ENCODE measurements around the gene SUOX.
"Not testable (repeated sequence)": the region's sequence is repeated elsewhere in the genome, so short reads cannot be mapped to it uniquely, and the experiment has no call there.

SUOX gene

GRCh38 chr12:56028511-56029165 lies 31.6 kb downstream of the SUOX start:
- DNase-seq, result no peak

DNA sequence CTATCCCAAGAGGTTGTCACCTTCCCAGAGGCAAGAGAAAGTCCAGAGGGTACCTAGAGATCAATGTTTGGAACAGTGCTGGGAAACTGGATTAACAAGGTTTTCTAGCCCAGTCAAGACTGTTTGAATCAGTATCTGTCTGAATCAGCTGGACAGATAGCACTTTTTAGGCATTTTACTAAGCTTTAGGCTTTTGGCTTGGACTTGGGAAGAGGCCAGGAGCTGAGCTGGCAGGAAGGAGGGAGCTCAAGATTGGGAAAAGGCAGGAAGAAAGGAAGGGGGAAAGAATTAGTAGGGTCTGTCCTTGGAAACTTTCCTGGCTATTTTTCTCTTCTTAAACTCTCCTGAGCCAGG lies 32.1 kb downstream of the SUOX start:
- DNase-seq, result no peak

DNA sequence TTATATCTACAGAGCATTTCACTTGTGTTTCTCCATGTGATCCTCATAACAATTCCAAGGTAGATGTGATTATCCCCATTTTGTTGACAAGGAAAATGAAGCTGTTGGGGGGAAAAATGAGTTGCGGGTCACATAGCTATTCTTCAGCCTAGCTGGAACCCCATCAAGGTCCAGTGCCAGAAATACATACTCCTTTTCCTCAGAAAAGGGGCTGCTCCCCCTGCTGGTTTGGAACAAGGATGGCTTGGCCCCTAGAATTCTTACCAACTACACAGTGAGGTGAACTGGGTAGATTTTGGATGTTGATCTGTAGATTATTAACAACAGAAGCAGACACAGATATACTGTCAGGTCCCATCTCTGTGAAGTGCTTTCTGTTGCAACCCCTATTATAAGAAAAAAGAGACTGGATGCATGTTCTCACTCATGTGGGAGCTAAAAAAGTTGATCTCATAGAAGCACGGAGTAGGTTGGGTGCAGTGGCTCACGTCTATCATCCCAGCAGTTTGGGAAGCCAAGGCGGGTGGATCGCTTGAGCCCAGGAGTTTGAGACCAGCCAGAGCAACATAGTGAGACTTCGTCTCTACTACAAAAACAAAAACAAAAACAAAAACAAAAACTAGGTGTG lies 32.7 kb downstream of the SUOX start:
- DNase-seq, result peak; percentile 42

DNA sequence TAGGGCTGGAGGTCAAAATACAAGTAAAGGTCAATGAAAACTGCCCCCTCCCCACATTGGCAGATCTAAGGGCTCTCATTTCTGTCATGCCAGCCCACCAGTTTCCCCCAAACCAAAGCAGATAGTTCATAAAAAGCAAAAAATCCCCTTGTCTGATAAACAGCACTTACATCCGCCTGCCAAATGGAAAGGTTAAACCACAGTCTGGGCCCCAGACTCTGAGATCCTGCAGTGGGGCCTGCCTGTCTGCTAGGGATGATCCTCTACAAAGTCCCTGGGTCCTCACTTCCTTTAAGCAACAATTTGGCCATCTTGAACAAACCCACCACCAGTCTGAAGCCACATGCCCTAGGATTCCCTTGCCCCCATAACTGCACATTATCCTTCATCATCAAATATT lies 34.9 kb downstream of the SUOX start:
- no peak for DNase-seq

DNA sequence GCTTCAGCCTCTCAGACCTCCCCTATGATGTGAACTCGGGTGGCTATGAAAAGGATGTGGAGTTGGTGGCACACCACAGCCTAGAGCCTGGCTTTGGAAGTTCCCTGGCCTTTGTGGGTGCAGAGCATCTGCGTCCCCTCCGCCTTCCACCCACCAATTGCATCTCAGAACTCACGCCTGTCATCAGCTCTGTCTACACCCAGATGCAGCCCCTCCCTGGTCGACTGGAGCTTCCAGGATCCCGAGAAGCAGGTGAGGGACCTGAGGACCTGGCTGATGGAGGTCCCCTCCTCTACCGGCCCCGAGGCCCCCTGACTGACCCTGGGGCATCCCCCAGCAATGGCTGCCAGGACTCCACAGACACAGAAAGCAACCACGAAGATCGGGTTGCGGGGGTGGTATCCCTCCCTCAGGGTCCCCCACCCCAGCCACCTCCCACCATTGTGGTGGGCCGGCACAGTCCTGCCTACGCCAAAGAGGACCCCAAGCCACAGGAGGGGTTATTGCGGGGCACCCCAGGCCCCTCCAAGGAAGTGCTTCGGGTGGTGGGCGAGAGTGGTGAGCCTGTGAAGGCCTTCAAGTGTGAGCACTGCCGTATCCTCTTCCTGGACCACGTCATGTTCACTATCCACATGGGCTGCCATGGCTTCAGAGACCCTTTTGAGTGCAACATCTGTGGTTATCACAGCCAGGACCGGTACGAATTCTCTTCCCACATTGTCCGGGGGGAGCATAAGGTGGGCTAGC lies 37.7 kb downstream of the SUOX start:
- DNase-seq, result no peak

DNA sequence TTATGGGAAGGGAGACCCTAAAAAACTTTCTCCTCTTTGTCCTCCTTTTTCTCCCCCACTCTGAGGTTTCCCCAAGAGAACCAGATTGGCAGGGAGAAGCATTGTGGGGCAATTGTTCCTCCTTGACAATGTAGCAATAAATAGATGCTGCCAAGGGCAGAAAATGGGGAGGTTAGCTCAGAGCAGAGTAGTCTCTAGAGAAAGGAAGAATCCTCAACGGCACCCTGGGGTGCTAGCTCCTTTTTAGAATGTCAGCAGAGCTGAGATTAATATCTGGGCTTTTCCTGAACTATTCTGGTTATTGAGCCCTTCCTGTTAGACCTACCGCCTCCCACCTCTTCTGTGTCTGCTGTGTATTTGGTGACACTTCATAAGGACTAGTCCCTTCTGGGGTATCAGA lies 40.1 kb downstream of the SUOX start:
- no peak for DNase-seq

DNA sequence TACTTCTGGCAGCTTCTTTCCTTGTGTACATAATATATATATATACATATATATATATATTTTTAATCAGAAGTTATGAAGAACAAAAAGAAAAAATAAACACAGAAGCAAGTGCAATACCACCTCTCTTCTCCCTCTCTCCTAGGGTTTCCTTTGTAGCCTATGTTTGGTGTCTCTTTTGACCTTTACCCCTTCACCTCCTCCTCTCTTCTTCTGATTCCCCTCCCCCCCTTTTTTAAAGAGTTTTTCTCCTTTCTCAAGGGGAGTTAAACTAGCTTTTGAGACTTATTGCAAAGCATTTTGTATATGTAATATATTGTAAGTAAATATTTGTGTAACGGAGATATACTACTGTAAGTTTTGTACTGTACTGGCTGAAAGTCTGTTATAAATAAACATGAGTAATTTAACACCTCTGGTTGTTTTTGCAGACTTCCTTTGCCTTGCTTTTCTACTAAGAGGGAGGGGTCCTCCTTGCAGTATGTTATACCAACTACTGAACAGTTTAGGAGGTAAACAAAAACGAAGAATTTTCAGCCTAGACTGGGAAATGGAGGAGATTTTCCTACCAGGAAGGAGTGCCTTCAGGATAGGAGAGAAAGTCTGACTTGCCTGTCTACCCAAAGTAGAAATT lies 41.1 kb downstream of the SUOX start:
- DNase-seq, result no peak

DNA sequence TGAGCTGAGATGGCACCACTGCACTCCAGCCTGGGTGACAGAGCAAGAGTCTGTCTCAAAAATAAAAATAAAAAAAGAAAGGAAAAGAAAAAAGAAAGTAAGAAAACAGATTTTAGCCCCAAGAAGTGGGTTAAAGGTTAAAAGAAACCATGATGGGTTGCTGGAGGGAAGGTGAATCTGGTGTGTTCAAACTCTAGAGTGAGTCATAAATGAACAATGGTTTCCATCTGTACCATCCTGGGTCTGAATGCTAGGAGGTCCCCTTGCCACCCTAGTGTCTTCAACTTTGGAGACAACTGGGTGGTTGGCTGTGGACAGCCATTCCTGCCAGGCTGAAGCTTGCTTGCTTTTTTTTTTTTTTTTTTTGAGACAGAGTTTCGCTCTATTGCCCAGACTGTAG lies 43.1 kb downstream of the SUOX start:
- DNase-seq, result no peak

GRCh38 chr12:56040963-56041551 lies 44.0 kb downstream of the SUOX start:
- no peak for DNase-seq

- peak; percentile 97 for DNase-seq
These were observed 44.7 kb downstream of the SUOX start, which contains the start of gene RPS26 for GRCh38 chr12:56041552-56042429. TSS of gene RPS26 (plus strand) at chr12:56041918. CDS start at chr12:56042167, 249 bp downstream.

DNA sequence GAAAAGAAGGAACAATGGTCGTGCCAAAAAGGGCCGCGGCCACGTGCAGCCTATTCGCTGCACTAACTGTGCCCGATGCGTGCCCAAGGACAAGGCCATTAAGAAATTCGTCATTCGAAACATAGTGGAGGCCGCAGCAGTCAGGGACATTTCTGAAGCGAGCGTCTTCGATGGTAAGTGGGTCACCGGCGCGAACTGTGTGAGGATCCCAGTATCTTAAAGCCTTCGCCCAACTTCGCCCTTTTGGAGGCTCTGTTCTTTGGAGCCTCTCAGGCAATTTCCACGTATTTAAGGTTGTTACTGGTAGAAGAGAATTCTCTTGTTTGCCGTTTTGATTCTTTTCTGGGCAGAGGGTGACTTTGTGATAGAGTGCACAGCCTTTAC lies 45.3 kb downstream of the SUOX start:
- not testable (repeated sequence) for DNase-seq

DNA sequence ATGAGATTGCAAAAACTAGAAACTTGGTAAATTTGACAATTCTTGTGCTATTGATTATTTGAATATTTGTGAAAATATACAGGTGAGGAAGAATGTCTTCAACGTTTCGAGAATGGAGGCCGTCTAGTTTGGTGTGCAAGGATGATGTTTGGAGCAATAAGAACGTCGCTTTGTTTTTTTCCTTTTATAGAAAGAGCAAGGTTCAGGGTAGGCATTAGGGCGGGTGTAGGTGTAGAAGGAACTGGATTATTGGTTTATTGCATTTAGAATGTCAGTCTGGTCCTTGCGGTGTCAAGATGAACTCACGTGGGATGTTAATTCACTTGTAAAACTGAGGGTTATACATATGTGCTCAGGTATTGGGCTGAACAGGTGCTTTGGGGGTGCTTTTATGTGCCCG lies 45.8 kb downstream of the SUOX start:
- no peak for DNase-seq

DNA sequence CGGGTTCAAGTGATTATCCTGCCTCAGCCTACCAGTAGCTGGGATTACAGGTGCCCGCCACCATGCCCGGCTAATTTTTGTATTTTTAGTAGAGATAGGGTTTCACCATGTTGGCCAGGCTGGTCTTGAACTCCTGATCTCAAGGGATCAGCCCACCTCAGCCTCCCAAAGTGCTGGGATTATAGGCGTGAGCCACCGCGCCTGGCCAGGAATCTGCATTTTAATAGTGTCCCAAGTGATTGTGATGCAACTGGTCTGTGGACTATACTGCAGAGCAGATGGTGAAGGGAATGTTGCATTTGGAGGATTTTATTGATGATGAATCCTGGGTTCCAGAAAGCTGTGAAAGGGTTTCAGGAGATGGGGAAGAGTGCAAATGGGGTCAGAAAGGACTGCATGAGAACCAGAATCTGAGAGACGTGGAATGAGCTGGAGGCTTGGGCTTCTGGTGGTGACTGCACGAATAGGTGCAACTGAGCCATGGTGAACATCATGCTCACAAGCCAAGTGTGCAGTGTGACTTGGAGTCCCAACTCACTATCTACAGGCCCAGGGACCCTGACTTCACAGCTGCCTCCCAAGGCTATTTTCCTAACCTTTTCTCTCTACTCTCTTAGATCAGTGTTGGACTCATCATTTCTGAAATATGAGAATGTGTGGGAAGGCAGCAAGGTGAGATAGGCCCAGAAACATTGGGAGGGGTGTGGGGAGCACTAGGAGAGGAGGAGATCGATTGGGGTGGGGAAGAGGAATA lies 49.1 kb downstream of the SUOX start:
- DNase-seq, result no peak

GRCh38 chr12:56053407-56053893 lies 56.4 kb downstream of the SUOX start:
- no peak for DNase-seq

Measured in kidney glomerular epithelial cell (primary cell).